Measurements from ENCODE around the gene AQP12A.
"Not testable (repeated sequence)": the region's sequence is repeated elsewhere in the genome, so short reads cannot be mapped to it uniquely, and the experiment has no call there.

Gene AQP12A

GRCh38 chr2:240695593-240695992 lies 3.9 kb downstream of the AQP12A start:
- H3K27ac ChIP-seq; H3K27me3 ChIP-seq (ENCODE audit: insufficient read depth, low read depth); H3K4me3 ChIP-seq (IDR thresholded peaks at IDR 0.05; ENCODE audit: insufficient read depth, low read depth, low read length); H2AFZ ChIP-seq (ENCODE audit: low read depth); H3K4me2 ChIP-seq; H4K20me1 ChIP-seq (ENCODE audit: insufficient read depth); H3K79me2 ChIP-seq (ENCODE audit: insufficient read depth, low read depth); H3K36me3 ChIP-seq (ENCODE audit: insufficient read depth); H3K4me1 ChIP-seq (ENCODE audit: low read depth, poor library complexity, severe bottlenecking); H3K9ac ChIP-seq: not testable (repeated sequence)

DNA sequence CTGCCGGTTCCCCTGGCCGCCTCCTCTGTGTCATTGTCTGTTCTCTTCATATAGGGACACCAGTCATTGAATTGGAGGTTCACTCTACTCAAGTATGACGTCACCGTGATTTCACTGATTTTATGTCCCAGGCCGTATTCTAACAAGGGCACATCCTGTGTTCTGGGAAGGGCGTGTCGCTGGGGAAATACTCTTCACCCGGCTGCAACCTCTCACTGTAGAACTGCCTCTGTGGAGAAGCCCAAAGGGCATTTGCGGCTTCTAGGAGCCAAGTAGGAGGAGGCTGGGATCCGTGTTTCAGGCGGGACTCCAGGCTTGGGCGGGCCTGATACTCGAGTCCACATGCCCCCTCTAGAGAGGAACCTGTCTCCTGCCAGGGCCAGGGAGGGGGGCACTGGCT lies 4.8 kb downstream of the AQP12A start:
- H3K4me3 ChIP-seq (IDR thresholded peaks at IDR 0.05; ENCODE audit: insufficient read depth, low read depth, low read length); H3K36me3 ChIP-seq (ENCODE audit: insufficient read depth); H3K79me2 ChIP-seq (ENCODE audit: insufficient read depth, low read depth); H3K9ac ChIP-seq; H3K27ac ChIP-seq; H3K4me1 ChIP-seq (ENCODE audit: low read depth, poor library complexity, severe bottlenecking); H4K20me1 ChIP-seq (ENCODE audit: insufficient read depth); H2AFZ ChIP-seq (ENCODE audit: low read depth); H3K4me2 ChIP-seq; H3K27me3 ChIP-seq (ENCODE audit: insufficient read depth, low read depth): not testable (repeated sequence)

- not testable (repeated sequence) for H4K20me1 ChIP-seq (ENCODE audit: insufficient read depth); H3K9ac ChIP-seq; H3K36me3 ChIP-seq (ENCODE audit: insufficient read depth); H3K4me3 ChIP-seq (IDR thresholded peaks at IDR 0.05; ENCODE audit: insufficient read depth, low read depth, low read length); H3K79me2 ChIP-seq (ENCODE audit: insufficient read depth, low read depth); H3K27ac ChIP-seq; H2AFZ ChIP-seq (ENCODE audit: low read depth); H3K4me2 ChIP-seq; H3K27me3 ChIP-seq (ENCODE audit: insufficient read depth, low read depth); H3K4me1 ChIP-seq (ENCODE audit: low read depth, poor library complexity, severe bottlenecking)
Measured at GRCh38 chr2:240698852-240699561, 7.3 kb downstream of the AQP12A start.

- H3K79me2 ChIP-seq (ENCODE audit: insufficient read depth, low read depth); H3K36me3 ChIP-seq (ENCODE audit: insufficient read depth); H2AFZ ChIP-seq (ENCODE audit: low read depth); H3K9ac ChIP-seq; H3K27ac ChIP-seq; H4K20me1 ChIP-seq (ENCODE audit: insufficient read depth); H3K4me1 ChIP-seq (ENCODE audit: low read depth, poor library complexity, severe bottlenecking); H3K27me3 ChIP-seq (ENCODE audit: insufficient read depth, low read depth); H3K4me3 ChIP-seq (IDR thresholded peaks at IDR 0.05; ENCODE audit: insufficient read depth, low read depth, low read length); H3K4me2 ChIP-seq: not testable (repeated sequence)
Measured at GRCh38 chr2:240699835-240700234, 8.2 kb downstream of the AQP12A start.

GRCh38 chr2:240700616-240701015 lies 8.9 kb downstream of the AQP12A start:
- not testable (repeated sequence) for H4K20me1 ChIP-seq (ENCODE audit: insufficient read depth); H3K4me1 ChIP-seq (ENCODE audit: low read depth, poor library complexity, severe bottlenecking); H3K27ac ChIP-seq; H2AFZ ChIP-seq (ENCODE audit: low read depth); H3K4me2 ChIP-seq; H3K9ac ChIP-seq; H3K27me3 ChIP-seq (ENCODE audit: insufficient read depth, low read depth); H3K79me2 ChIP-seq (ENCODE audit: insufficient read depth, low read depth); H3K4me3 ChIP-seq (IDR thresholded peaks at IDR 0.05; ENCODE audit: insufficient read depth, low read depth, low read length); H3K36me3 ChIP-seq (ENCODE audit: insufficient read depth)

GRCh38 chr2:240701091-240701735 lies 9.5 kb downstream of the AQP12A start:
- Histone ChIP-seq H3K4me2 (no peak overlapping the region), H3K9ac (no peak overlapping the region), H3K79me2 (ENCODE audit: insufficient read depth, low read depth) (no peaks in the 10 kb centered on the region), H3K36me3 (ENCODE audit: insufficient read depth) (no peaks in the 10 kb centered on the region), H2AFZ (ENCODE audit: low read depth) (no peak overlapping the region), H3K27me3 (ENCODE audit: insufficient read depth, low read depth) (peaks cover 8% of the 10 kb centered on the region; the same call in 1 of the 2 replicates), H3K4me1 (ENCODE audit: low read depth, poor library complexity, severe bottlenecking) (no peaks in the 10 kb centered on the region), H3K27ac (no peak overlapping the region), H3K4me3 (IDR thresholded peaks at IDR 0.05; ENCODE audit: insufficient read depth, low read depth, low read length) (no peak overlapping the region), H4K20me1 (ENCODE audit: insufficient read depth) (no peaks in the 10 kb centered on the region)
- TF ChIP-seq CTCF (conservative IDR thresholded peaks at IDR 0.05; ENCODE audit: low read depth, low read length) = no peak
